GM12865 (cell line): ENCODE results near the gene MRO.

Experiments
- DNase-seq: peaks from one replicate; pipeline ENCODE4 v3.0.0; 2010; ENCODE audit warnings: low read depth
- H3K4me3 ChIP-seq: 2 replicates; pipeline ENCODE4 v1.5.1; 2011; ENCODE audit warnings: mild to moderate bottlenecking, low read depth, low read length, control low read depth
- CTCF ChIP-seq: IDR thresholded peaks from 2 replicates; pipeline ENCODE4 v1.5.1; 2011; ENCODE audit warnings: low read length, control low read depth, low read depth, inconsistent platforms; ENCODE audit not compliant: insufficient read depth; ENCODE audit errors: missing control alignments

The MRO gene

GRCh38 chr18:50775207-50775606 lies 44.6 kb downstream of the MRO start:
- no peak for DNase-seq
- no peak for TF ChIP-seq CTCF
- no peak overlapping the region for H3K4me3 ChIP-seq

- no peak for DNase-seq
- H3K4me3 ChIP-seq: no peak overlapping the region
- no peak for TF ChIP-seq CTCF
These were observed 50.4 kb downstream of the MRO start for GRCh38 chr18:50769463-50769862.

DNA sequence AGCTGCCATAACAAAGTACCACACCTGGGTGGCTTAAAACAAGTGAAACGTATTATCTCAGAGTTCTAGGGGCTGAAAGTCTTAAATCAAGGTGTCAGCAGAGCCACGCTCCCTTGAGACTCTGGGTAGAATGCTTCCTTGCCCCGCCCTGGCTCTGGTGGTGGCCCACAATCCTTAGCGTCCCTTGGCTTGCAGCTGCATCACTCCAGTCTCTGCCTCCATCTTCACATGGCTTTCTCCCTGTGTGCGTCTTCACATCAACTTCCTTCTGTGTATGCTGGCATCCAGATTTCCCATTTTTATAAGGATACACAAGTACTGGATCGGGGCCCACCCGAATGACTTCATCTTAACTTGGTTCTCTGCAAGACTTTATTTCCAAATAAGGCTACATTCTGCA lies 62.5 kb downstream of the MRO start:
- no peak overlapping the region for H3K4me3 ChIP-seq
- DNase-seq: no peak
- no peak for TF ChIP-seq CTCF

DNA sequence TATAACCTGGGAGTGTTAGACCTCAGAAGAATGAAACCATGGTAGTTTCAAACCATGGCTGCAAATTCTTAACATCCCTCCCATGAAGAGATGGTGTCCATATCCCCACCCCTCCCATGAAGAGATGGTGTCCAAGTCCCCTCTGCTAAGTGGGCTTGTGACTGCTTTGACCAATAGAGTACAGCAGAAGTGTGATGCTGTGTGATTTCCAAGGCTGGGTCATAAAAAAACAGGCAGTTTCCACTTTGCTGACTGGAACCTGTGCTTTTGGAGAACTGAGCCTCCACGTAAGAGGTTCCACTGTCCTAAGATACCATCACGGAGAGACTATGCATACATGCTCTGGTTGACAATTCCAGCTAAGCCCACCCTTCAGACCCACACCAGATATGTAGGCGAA lies 65.5 kb downstream of the MRO start:
- no peak for DNase-seq
- no peak overlapping the region for H3K4me3 ChIP-seq
- TF ChIP-seq CTCF: no peak

GRCh38 chr18:50753311-50753710 lies 66.5 kb downstream of the MRO start:
- no peak for TF ChIP-seq CTCF
- no peak overlapping the region for H3K4me3 ChIP-seq
- DNase-seq: no peak

GRCh38 chr18:50751947-50752346 lies 67.9 kb downstream of the MRO start:
- no peak for DNase-seq
- no peak overlapping the region for H3K4me3 ChIP-seq
- no peak for TF ChIP-seq CTCF

DNA sequence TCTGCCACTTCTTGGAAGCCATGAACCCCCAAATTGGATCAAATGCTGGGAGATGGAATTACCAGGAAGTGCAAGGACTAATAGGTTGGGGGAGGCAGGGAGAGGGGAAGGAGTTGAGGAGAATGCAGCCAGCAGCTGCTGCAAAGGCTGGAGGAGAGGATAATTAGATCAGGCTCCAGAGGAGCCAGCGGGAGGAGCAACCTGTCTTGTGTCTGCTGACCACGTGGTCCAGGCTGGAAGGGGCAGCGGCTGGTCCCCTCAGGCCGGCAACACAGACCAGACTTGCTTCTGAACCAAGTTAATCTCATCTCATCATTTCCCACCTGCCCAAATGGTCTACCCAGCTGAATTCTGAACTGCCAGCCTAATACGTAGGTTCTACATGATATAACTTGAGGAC lies 68.3 kb downstream of the MRO start:
- no peak for TF ChIP-seq CTCF
- DNase-seq: no peak
- no peak overlapping the region for H3K4me3 ChIP-seq
